GM12874 (cell line): ENCODE data around the gene IL2RA.

Experiments used
- CTCF ChIP-seq: IDR thresholded peaks from 2 replicates; pipeline ENCODE4 v1.5.1; 2011; ENCODE audit warnings: low read depth, mild to moderate bottlenecking, control low read depth, low read length, moderate library complexity; ENCODE audit not compliant: insufficient read depth

IL2RA gene

GRCh38 chr10:5977471-5978229, 84.5 kb downstream of the IL2RA start, which contains the start of gene IL15RA:
Gene IL15RA, minus strand, starts transcription at chr10:5977543. Its CDS starts 51 bp downstream, at chr10:5977492.
- TF ChIP-seq CTCF = peak; percentile 44

GRCh38 chr10:5976512-5977470, 85.4 kb downstream of the IL2RA start:
- TF ChIP-seq CTCF = no peak

GRCh38 chr10:5975641-5976473, 86.3 kb downstream of the IL2RA start:
- no peak for TF ChIP-seq CTCF

GRCh38 chr10:5973069-5973468, 89.1 kb downstream of the IL2RA start:
- no peak for TF ChIP-seq CTCF

GRCh38 chr10:5971886-5972285, 90.3 kb downstream of the IL2RA start:
- no peak for TF ChIP-seq CTCF

GRCh38 chr10:5971315-5971832, 90.8 kb downstream of the IL2RA start:
- TF ChIP-seq CTCF = no peak

GRCh38 chr10:5970527-5970926, 91.6 kb downstream of the IL2RA start:
- no peak for TF ChIP-seq CTCF
